GM10847 (cell line): ENCODE data around the gene TTLL11.

ENCODE experiments used
- POLR2A ChIP-seq: IDR thresholded peaks from 2 replicates; pipeline ENCODE4 v1.6.1; 2011; ENCODE audit not compliant: insufficient read length; ENCODE audit errors: extremely low read depth

TTLL11 gene

GRCh38 chr9:121773954-121774714 is 319.0 kb downstream of the TTLL11 start:
- no peak for TF ChIP-seq POLR2A

GRCh38 chr9:121773286-121773953 is 319.7 kb downstream of the TTLL11 start:
- no peak for TF ChIP-seq POLR2A

DNA sequence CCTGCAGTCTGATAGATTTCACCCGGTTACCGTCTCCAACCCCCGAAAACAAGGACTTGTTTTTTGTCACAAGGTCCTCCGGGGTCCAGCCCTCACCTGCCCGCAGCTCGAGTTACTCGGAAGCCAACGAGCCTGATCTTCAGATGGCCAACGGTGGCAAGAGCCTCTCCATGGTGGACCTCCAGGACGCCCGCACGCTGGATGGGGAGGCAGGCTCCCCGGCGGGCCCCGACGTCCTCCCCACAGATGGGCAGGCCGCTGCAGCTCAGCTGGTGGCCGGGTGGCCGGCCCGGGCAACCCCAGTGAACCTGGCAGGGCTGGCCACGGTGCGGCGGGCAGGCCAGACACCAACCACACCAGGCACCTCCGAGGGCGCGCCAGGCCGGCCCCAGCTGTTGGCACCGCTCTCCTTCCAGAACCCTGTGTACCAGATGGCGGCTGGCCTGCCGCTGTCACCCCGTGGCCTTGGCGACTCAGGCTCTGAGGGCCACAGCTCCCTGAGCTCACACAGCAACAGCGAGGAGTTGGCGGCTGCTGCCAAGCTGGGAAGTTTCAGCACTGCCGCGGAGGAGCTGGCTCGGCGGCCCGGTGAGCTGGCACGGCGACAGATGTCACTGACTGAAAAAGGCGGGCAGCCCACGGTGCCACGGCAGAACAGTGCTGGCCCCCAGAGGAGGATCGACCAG is 320.4 kb downstream of the TTLL11 start:
- TF ChIP-seq POLR2A = no peak
